NT2/D1 (cell line): ENCODE results near the gene EIF3B.
A peak's percentile ranks its signal among the peaks of the same experiment; 100 is the strongest.
"Not testable (repeated sequence)": the region's sequence is repeated elsewhere in the genome, so short reads cannot be mapped to it uniquely, and the experiment has no call there.

ENCODE experiments used
- DNase-seq: peaks from one replicate; pipeline ENCODE4 v3.0.0-alpha.2; 2011; ENCODE audit warnings: low read depth, low spot score
- H3K27me3 ChIP-seq: 2 replicates; pipeline ENCODE4 v1.6.0; 2011; ENCODE audit warnings: mild to moderate bottlenecking; ENCODE audit not compliant: insufficient read length, insufficient read depth
- H3K36me3 ChIP-seq: 2 replicates; pipeline ENCODE4 v1.6.1; 2011; ENCODE audit warnings: mild to moderate bottlenecking, low read length, mixed read lengths; ENCODE audit not compliant: insufficient read depth, insufficient read length
- H3K4me1 ChIP-seq: 2 replicates; pipeline ENCODE4 v1.5.1; 2011; ENCODE audit not compliant: insufficient read depth, insufficient read length
- H3K4me3 ChIP-seq: 2 replicates; pipeline ENCODE4 v1.5.1; 2011; ENCODE audit warnings: low read depth; ENCODE audit not compliant: insufficient read length
- H3K9ac ChIP-seq: 2 replicates; pipeline ENCODE4 v1.6.0; 2011; ENCODE audit warnings: low read depth; ENCODE audit not compliant: insufficient read length
- H3K9me3 ChIP-seq: 2 replicates; pipeline ENCODE4 v1.5.1; 2011; ENCODE audit warnings: mild to moderate bottlenecking, low read length; ENCODE audit not compliant: insufficient read depth
- SUZ12 ChIP-seq: IDR thresholded peaks from 2 replicates; pipeline ENCODE4 v1.6.1; 2011; ENCODE audit not compliant: insufficient read length, insufficient read depth; ENCODE audit errors: extremely low read depth
- YY1 ChIP-seq: IDR thresholded peaks from 2 replicates; pipeline ENCODE4 v1.6.1; 2011; ENCODE audit not compliant: insufficient read length, insufficient read depth
- ZNF274 ChIP-seq: IDR thresholded peaks from 2 replicates; pipeline ENCODE4 v1.6.1; 2011; ENCODE audit warnings: mild to moderate bottlenecking, low read depth, low read length

The EIF3B gene

DNA sequence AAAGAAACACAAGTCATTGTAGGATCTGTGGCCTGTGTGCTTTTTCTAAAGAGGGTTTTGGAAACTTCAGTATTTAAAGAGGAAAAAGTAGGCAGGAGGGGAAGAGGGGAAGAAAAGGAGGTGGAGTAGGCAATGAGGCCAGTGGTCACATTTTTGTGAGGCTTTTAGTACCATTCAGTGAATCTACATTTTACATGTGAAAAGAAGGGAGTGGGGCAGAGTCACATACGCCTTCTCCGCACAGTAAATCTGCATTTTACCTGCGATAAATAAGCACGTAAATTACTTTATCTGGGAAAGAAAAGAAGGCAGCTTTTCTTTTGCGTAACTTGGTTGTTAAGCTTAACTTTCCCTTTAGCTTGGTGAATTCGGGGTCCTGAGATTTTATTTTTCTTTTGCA is 62.0 kb downstream of the EIF3B start:
- Histone ChIP-seq H3K27me3 (no peaks in the 10 kb centered on the region), H3K4me1 (no peaks in the 10 kb centered on the region), H3K36me3 (peaks cover 7% of the 10 kb centered on the region), H3K4me3 (no peak overlapping the region), H3K9ac (no peak overlapping the region), H3K9me3 (no peaks in the 10 kb centered on the region)
- TF ChIP-seq YY1, result no peak
- TF ChIP-seq SUZ12, result no peak
- no peak for TF ChIP-seq ZNF274
- DNase-seq, result peak; percentile 40

DNA sequence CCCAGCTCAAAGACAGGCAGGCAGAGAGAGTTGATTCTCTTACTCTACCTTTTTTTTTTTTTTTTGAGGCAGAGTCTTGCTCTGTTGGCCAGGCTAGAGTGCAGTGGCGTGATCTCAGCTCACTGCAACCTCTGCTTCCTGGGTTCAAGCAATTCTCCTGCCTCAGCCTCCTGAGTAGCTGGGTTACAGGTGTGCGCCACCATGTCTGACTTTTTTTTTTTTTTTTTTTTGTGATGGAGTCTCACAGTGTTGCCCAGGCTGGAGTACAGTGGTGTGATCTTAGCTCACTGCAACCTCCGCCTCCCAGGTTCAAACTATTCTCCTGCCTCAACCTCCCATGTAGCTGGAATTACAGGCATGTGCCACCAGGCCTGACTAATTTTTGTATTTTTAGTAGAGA is 62.6 kb downstream of the EIF3B start:
- DNase-seq, H3K4me3 ChIP-seq, H3K9me3 ChIP-seq, H3K27me3 ChIP-seq, H3K4me1 ChIP-seq, H3K9ac ChIP-seq, H3K36me3 ChIP-seq: not testable (repeated sequence)

- H3K4me1 ChIP-seq, result no peaks in the 10 kb centered on the region
- no peak for DNase-seq
- peak overlapping the region; percentile 46 for H3K9ac ChIP-seq
- H3K36me3 ChIP-seq, result peaks cover 7% of the 10 kb centered on the region
- TF ChIP-seq YY1, result no peak
- no peak for TF ChIP-seq SUZ12
- TF ChIP-seq ZNF274, result no peak
- no peak overlapping the region for H3K4me3 ChIP-seq
- H3K9me3 ChIP-seq, result no peaks in the 10 kb centered on the region
- no peaks in the 10 kb centered on the region for H3K27me3 ChIP-seq
Observed at GRCh38 chr7:2417981-2418481, 63.4 kb downstream of the EIF3B start.

DNA sequence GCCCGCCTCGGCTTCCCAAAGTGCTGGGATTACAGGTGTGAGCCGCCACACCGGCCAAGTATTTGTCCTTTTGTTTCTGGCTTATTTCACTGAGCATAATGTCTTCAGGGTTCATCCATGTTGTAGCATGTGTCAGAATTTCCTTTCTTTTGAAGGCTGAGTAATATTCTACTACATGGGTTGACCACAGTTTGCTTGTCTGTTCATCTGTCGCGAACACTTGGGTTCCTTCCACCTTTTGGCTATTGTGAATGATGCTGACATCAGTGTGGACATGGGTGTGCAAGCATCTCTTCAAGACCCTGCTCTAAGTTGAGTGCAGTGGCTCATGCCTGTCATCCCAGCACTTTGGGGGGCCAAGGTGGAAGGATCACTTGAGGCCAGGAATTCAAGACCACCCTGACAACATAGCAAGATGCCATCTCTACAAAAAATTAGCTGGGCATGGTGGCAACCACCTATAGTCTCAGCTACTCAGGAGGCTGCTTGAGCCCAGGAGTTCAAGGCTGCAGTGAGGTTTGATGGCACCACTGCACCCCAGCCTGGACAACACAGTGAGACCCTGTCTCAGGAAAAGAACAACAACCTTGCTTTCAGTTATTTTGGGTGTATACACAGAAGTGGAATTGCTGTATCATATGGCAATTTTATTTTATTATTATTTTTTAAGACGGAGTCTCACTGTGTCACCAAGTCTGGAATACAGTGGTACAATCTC is 65.7 kb downstream of the EIF3B start:
- TF ChIP-seq SUZ12 (no peak), ZNF274 (no peak), YY1 (no peak)
- no peak overlapping the region for H3K9ac ChIP-seq
- H3K4me1 ChIP-seq, result peaks cover 8% of the 10 kb centered on the region
- no peaks in the 10 kb centered on the region for H3K27me3 ChIP-seq
- no peak overlapping the region for H3K4me3 ChIP-seq
- no peak for DNase-seq
- H3K36me3 ChIP-seq, result peaks cover 7% of the 10 kb centered on the region
- H3K9me3 ChIP-seq, result no peaks in the 10 kb centered on the region

GRCh38 chr7:2421943-2422310 is 67.3 kb downstream of the EIF3B start:
- Histone ChIP-seq H3K4me1 (peaks cover 12% of the 10 kb centered on the region), H3K9me3 (no peaks in the 10 kb centered on the region), H3K4me3 (no peak overlapping the region), H3K27me3 (no peaks in the 10 kb centered on the region), H3K36me3 (peaks cover 7% of the 10 kb centered on the region), H3K9ac (no peak overlapping the region)
- DNase-seq, result no peak
- TF ChIP-seq ZNF274, result no peak
- TF ChIP-seq SUZ12, result no peak
- TF ChIP-seq YY1, result no peak

DNA sequence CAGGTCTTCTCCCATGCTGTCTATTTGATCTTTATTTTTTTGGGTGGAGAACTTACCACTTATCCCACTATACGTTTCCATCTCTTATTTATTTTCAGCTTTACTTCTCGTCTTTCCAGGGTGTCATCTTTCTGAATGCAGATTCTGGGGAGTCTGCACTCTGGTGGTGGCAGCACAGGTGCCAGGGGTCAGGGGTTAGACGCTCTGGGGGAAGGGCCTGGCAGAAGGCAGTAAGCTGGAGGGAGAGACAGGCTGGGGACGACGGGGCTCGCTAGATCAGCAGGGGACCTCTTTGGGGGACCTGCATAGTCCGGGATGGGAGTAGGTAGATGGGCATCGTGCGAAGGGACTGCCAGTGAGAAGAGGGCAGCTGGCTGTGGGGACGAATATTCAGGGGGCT is 71.1 kb downstream of the EIF3B start:
- Histone ChIP-seq H3K27me3 (no peaks in the 10 kb centered on the region), H3K9ac (no peak overlapping the region), H3K36me3 (no peaks in the 10 kb centered on the region)

More for the DNA sequence above, 71.1 kb downstream of the EIF3B start:
- TF ChIP-seq ZNF274 (no peak), SUZ12 (no peak), YY1 (no peak)
- Histone ChIP-seq H3K4me1 (peaks cover 12% of the 10 kb centered on the region), H3K4me3 (no peak overlapping the region), H3K9me3 (peaks cover 7% of the 10 kb centered on the region)
- no peak for DNase-seq
